GM23248 (cell line): ENCODE measurements around the gene PRPS2.

Source experiments
- EZH2 ChIP-seq: fragments of 200-600 bp; sonication (generic); IDR thresholded peaks from 2 replicates; pipeline ENCODE4 v1.6.1; 2018; ENCODE audit warnings: antibody characterized with exemption, mild to moderate bottlenecking; ENCODE audit not compliant: insufficient read depth, poor library complexity, severe bottlenecking
- EZH2phosphoT487 ChIP-seq: fragments of 200-600 bp; sonication (generic); IDR thresholded peaks from 2 replicates; pipeline ENCODE4 v1.6.1; 2018; ENCODE audit warnings: antibody characterized with exemption, moderate library complexity, mild to moderate bottlenecking, low read depth; ENCODE audit not compliant: insufficient read depth

- TF ChIP-seq EZH2 (no peak), EZH2phosphoT487 (no peak)
Measured at GRCh38 chrX:12811658-12812057, 20.4 kb downstream of the PRPS2 start.
